ENCODE results near the gene VPS11. TPM values are rescaled to one million over a fixed set of nuclear protein-coding genes. Genes with fewer than 3 reads are reported as not detected.
"Not testable (repeated sequence)": the region's sequence is repeated elsewhere in the genome, so short reads cannot be mapped to it uniquely, and the experiment has no call there.

The VPS11 gene
- total RNA-seq, 1 experiment from 2014 or later: 43.2 TPM

GRCh38 chr11:119057000-119057769 is 10.4 kb upstream of the VPS11 start, which contains the start of gene HYOU1:
TSS of gene HYOU1 (minus strand) at chr11:119057205. CDS start at chr11:119056160, 1,045 bp downstream.
- ChIA-PET CTCF (interaction anchor here (0.7 to 3.5 kb wide), 4 partner anchors 10 to 128 kb away, joined by 3 to 25 read pairs (median 4); partner anchors contain the start of genes NHERF4 and VPS11), POLR2A (interaction anchor here (0.6 to 2.0 kb wide), 12 partner anchors 8 to 104 kb away, joined by 3 to 21 read pairs (median 4); partner anchors contain the start of genes DPAGT1, HMBS, SLC37A4 and VPS11)
- BruUV-seq (replicated peaks): no TSS peak
- H3K27me3 Mint-ChIP-seq (ENCODE audit: insufficient read depth, unreplicated experiment): no peaks in the 10 kb centered on the region
- H3K4me3 ChIP-seq (ENCODE audit: low read depth, low read length): peak within 1 kb of the TSS; percentile 94
- peak; percentile 100 for DNase-seq
- peaks cover 53% of the 10 kb centered on the region for H3K36me3 Mint-ChIP-seq (ENCODE audit: insufficient read depth, unreplicated experiment)
- H3K9me3 ChIP-seq: no peaks in the 10 kb centered on the region
- peak within 1 kb of the TSS; percentile 88 for H3K4me3 Mint-ChIP-seq (ENCODE audit: unreplicated experiment)
- H3K4me1 Mint-ChIP-seq (ENCODE audit: low read depth, unreplicated experiment): peaks cover 20% of the 10 kb centered on the region
- peak within 1 kb of the TSS; percentile 98 for H3K27ac Mint-ChIP-seq (ENCODE audit: unreplicated experiment)
- H3K4me1 ChIP-seq: peaks cover 10% of the 10 kb centered on the region
- intact Hi-C loops (cut with micrococcal nuclease; ENCODE audit: unreplicated experiment): loop anchor here (1.0 kb wide), 5 partner anchors 10 to 59 kb away; partner anchors contain the start of genes CENATAC, RPS25, SLC37A4 and TRAPPC4
- H3K36me3 ChIP-seq (ENCODE audit: control insufficient read depth, insufficient read depth, low read length): peaks cover 12% of the 10 kb centered on the region
- TF ChIP-seq CTCF (IDR thresholded peaks at IDR 0.05; ENCODE audit: insufficient read depth in 1 of 2, low read depth in 1 of 2, low read length in 1 of 2, severe bottlenecking in 1 of 2, unreplicated experiment in 1 of 2): peak; percentile 32 to 77
- no peaks in the 10 kb centered on the region for H3K27me3 ChIP-seq (replicated peaks; ENCODE audit: control insufficient read depth, insufficient read depth, low read length)
- H3K9me3 Mint-ChIP-seq (ENCODE audit: unreplicated experiment): no peaks in the 10 kb centered on the region

DNA sequence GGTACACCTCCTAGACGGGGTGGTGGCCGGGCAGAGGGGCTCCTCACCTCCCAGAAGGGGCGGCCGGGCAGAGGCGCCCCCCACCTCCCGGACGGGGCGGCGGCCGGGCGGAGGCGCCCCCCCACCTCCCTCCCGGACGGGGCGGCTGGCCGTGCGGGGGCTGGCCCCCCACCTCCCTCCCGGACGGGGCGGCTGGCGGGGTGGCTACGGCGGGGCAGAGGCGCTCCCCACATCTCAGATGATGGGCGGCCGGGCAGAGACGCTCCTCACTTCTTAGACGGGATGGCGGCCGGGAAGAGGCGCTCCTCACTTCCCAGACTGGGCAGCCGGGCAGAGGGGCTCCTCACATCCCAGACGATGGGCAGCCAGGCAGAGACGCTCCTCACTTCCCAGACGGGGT is 8.5 kb upstream of the VPS11 start:
- H3K4me3 ChIP-seq (ENCODE audit: low read depth, low read length); POLR2A ChIA-PET; H3K27ac Mint-ChIP-seq (ENCODE audit: unreplicated experiment); H3K27me3 ChIP-seq (replicated peaks; ENCODE audit: control insufficient read depth, insufficient read depth, low read length); H3K9me3 Mint-ChIP-seq (ENCODE audit: unreplicated experiment); H3K4me1 ChIP-seq; CTCF ChIA-PET; intact Hi-C loops (cut with micrococcal nuclease; ENCODE audit: unreplicated experiment); BruUV-seq (replicated peaks); H3K27me3 Mint-ChIP-seq (ENCODE audit: insufficient read depth, unreplicated experiment); DNase-seq; H3K9me3 ChIP-seq; H3K36me3 ChIP-seq (ENCODE audit: control insufficient read depth, insufficient read depth, low read length): not testable (repeated sequence)
- Mint-ChIP-seq H3K4me3 (ENCODE audit: unreplicated experiment) (peak overlapping the region; percentile 88), H3K36me3 (ENCODE audit: insufficient read depth, unreplicated experiment) (peaks cover 34% of the 10 kb centered on the region), H3K4me1 (ENCODE audit: low read depth, unreplicated experiment) (peaks cover 20% of the 10 kb centered on the region)

- ChIA-PET POLR2A (interaction anchor here (0.6 kb wide), 1 partner anchor 30 kb away, joined by 3 read pairs; no protein-coding TSS in a partner anchor), CTCF (no interaction called here)
- Mint-ChIP-seq H3K27ac (ENCODE audit: unreplicated experiment) (no peak overlapping the region), H3K4me1 (ENCODE audit: low read depth, unreplicated experiment) (peaks cover 12% of the 10 kb centered on the region), H3K9me3 (ENCODE audit: unreplicated experiment) (no peaks in the 10 kb centered on the region), H3K36me3 (ENCODE audit: insufficient read depth, unreplicated experiment) (peaks cover 12% of the 10 kb centered on the region), H3K27me3 (ENCODE audit: insufficient read depth, unreplicated experiment) (no peaks in the 10 kb centered on the region), H3K4me3 (ENCODE audit: unreplicated experiment) (no peak overlapping the region)
- Histone ChIP-seq H3K27me3 (replicated peaks; ENCODE audit: control insufficient read depth, insufficient read depth, low read length) (no peaks in the 10 kb centered on the region), H3K4me3 (ENCODE audit: low read depth, low read length) (no peak overlapping the region), H3K36me3 (ENCODE audit: control insufficient read depth, insufficient read depth, low read length) (no peaks in the 10 kb centered on the region), H3K4me1 (peaks cover 5% of the 10 kb centered on the region; the same call in 1 of the 2 replicates), H3K9me3 (no peaks in the 10 kb centered on the region)
- DNase-seq: no peak
- TF ChIP-seq CTCF (IDR thresholded peaks at IDR 0.05; ENCODE audit: insufficient read depth in 1 of 2, low read depth in 1 of 2, low read length in 1 of 2, severe bottlenecking in 1 of 2, unreplicated experiment in 1 of 2): no peak
- BruUV-seq (replicated peaks): no TSS peak
- intact Hi-C loops (cut with micrococcal nuclease; ENCODE audit: unreplicated experiment): no loop called here
Measured at GRCh38 chr11:119061256-119061655, 6.4 kb upstream of the VPS11 start.
